Measurements from ENCODE around the gene FTSJ1.

GRCh38 chrX:48516285-48516684 lies 40.3 kb downstream of the FTSJ1 start:
- TF ChIP-seq, protein P1, sequence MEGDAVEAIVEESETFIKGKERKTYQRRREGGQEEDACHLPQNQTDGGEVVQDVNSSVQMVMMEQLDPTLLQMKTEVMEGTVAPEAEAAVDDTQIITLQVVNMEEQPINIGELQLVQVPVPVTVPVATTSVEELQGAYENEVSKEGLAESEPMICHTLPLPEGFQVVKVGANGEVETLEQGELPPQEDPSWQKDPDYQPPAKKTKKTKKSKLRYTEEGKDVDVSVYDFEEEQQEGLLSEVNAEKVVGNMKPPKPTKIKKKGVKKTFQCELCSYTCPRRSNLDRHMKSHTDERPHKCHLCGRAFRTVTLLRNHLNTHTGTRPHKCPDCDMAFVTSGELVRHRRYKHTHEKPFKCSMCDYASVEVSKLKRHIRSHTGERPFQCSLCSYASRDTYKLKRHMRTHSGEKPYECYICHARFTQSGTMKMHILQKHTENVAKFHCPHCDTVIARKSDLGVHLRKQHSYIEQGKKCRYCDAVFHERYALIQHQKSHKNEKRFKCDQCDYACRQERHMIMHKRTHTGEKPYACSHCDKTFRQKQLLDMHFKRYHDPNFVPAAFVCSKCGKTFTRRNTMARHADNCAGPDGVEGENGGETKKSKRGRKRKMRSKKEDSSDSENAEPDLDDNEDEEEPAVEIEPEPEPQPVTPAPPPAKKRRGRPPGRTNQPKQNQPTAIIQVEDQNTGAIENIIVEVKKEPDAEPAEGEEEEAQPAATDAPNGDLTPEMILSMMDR (IDR thresholded peaks at IDR 0.05; ENCODE audit: control extremely low read depth in 1 of 3, insufficient read depth in 1 of 3, low read depth in 1 of 3, low read length in 3 of 3): no peak
- no peak for TF ChIP-seq POLR2A (IDR thresholded peaks at IDR 0.05; ENCODE audit: control extremely low read depth in 1 of 2, low read depth in 2 of 2, low read length in 2 of 2)
- no peak for TF ChIP-seq GABPA (IDR thresholded peaks at IDR 0.05; ENCODE audit: borderline replicate concordance, insufficient read depth, low read length)
- no peak for TF ChIP-seq JUN (IDR thresholded peaks at IDR 0.05; ENCODE audit: low read depth, low read length)
- no peak for TF ChIP-seq RXRA (IDR thresholded peaks at IDR 0.05; ENCODE audit: insufficient read depth, low read depth, low read length)
- TF ChIP-seq, protein P2, sequence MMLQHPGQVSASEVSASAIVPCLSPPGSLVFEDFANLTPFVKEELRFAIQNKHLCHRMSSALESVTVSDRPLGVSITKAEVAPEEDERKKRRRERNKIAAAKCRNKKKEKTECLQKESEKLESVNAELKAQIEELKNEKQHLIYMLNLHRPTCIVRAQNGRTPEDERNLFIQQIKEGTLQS (IDR thresholded peaks at IDR 0.05; ENCODE audit: insufficient read depth, low read depth, low read length): no peak
- TF ChIP-seq POLR2AphosphoS5 (IDR thresholded peaks at IDR 0.05; ENCODE audit: low read depth, low read length): no peak
- TF ChIP-seq RAD21 (IDR thresholded peaks at IDR 0.05 in 1 of 2, conservative IDR thresholded peaks at IDR 0.05 in 1 of 2; ENCODE audit: low read depth in 2 of 2, low read length in 2 of 2): no peak
- TF ChIP-seq PHF8 (conservative IDR thresholded peaks at IDR 0.05; ENCODE audit: low read depth, low read length): no peak
- no peak for TF ChIP-seq GTF2F1 (IDR thresholded peaks at IDR 0.05; ENCODE audit: borderline replicate concordance, low read depth, low read length)
- TF ChIP-seq ZNF274 (IDR thresholded peaks at IDR 0.05; ENCODE audit: borderline replicate concordance, extremely low read depth, low read length): no peak
- no peak for TF ChIP-seq TCF12 (IDR thresholded peaks at IDR 0.05; ENCODE audit: low read depth, low read length)
- no peak for TF ChIP-seq CHD2 (IDR thresholded peaks at IDR 0.05; ENCODE audit: low read length)
- TF ChIP-seq HDAC2 (IDR thresholded peaks at IDR 0.05; ENCODE audit: borderline replicate concordance in 1 of 2, low read depth in 2 of 2, low read length in 2 of 2): no peak

Data from H1 (cell line).